ENCODE results near the gene ZNF526. TPM values are rescaled to one million over a fixed set of nuclear protein-coding genes. Genes with fewer than 3 reads are reported as not detected.

The ZNF526 gene
- total and polyA plus RNA-seq, 9 of the 15 experiments (the other 6 are each of a cell fraction or from before 2014, with no cell fraction given) = 1.3 to 17.9 (median 6.2) TPM

DNA sequence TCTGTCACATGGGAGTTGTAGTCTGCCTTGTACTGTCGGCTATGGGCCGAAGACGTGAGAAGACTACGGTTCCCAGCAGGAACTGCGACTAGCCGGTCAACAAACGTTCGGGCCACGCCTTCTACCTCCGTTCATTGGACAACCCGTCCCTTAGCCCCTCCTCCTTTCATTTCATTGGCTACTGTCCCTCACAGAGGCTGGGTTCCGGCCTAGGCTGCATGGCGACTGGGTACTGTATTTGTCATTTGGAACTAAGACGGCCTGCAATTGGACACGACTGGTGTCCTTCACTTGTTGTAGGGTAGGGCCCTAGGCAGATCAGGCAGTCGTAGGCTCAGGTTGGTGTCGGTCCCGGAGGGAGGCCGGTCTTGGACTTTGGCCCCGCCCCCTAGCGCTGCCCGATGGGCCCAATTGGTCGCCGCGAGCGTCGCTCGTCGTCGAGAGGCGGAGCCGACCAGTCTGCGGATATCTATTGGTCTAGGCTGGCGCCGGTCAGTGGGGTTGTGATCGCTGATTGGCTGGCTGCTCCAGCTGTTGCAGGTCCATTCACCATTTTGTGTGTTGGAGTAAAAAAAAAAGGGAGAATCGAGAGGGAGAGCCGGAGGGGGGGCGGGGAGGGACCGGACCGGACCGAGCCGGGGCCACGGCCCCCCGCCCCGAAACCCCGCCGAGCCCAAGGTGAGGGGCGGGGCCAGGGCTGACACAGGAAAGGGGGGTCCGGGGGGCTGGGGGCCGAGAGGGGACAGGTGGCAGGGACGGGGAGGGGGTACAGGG is 48.8 kb downstream of the ZNF526 start, which contains the start of gene CIC (continued):
- TF ChIP-seq RAD21 (CRISPR knock-in tag; conservative IDR thresholded peaks at IDR 0.05 in 1 of 2, IDR thresholded peaks at IDR 0.05 in 1 of 2) (no peak), TSC22D4 (tag; IDR thresholded peaks at IDR 0.05) (no peak), ZNF184 (CRISPR knock-in tag; IDR thresholded peaks at IDR 0.05) (no peak), ILK (tag; IDR thresholded peaks at IDR 0.05; ENCODE audit: borderline replicate concordance, low read depth) (no peak), GTF2F1 (IDR thresholded peaks at IDR 0.05; ENCODE audit: low read depth, low read length) (no peak), ZNF431 (CRISPR knock-in tag; IDR thresholded peaks at IDR 0.05) (no peak), SMAD3 (CRISPR knock-in tag; conservative IDR thresholded peaks at IDR 0.05) (no peak), THRAP3 (IDR thresholded peaks at IDR 0.05; ENCODE audit: borderline replicate concordance) (no peak), NCOA4 (IDR thresholded peaks at IDR 0.05; ENCODE audit: partially characterized antibody) (no peak), SAFB2 (IDR thresholded peaks at IDR 0.05; ENCODE audit: borderline replicate concordance, low read depth, low read length, severe bottlenecking) (no peak), SIX5 (IDR thresholded peaks at IDR 0.05; ENCODE audit: borderline replicate concordance in 1 of 2, insufficient read depth in 1 of 2, low read depth in 1 of 2, low read length in 2 of 2) (peak; percentile 87 to 94), JUND (IDR thresholded peaks at IDR 0.05; ENCODE audit: borderline replicate concordance, low read depth, low read length) (peak; percentile 2; the same call in 1 of the 2 replicates), JUND (tag; IDR thresholded peaks at IDR 0.05; ENCODE audit: borderline replicate concordance, low read depth, low read length) (no peak; the same call in 2 of the 3 replicates), ZNF347 (CRISPR knock-in tag; IDR thresholded peaks at IDR 0.05; ENCODE audit: low read depth) (no peak), ZNF589 (CRISPR knock-in tag; IDR thresholded peaks at IDR 0.05; ENCODE audit: low read depth) (no peak), EP400 (IDR thresholded peaks at IDR 0.05) (no peak), KAT7 (CRISPR knock-in tag; IDR thresholded peaks at IDR 0.05; ENCODE audit: borderline replicate concordance) (no peak), JUNB (CRISPR knock-in tag; conservative IDR thresholded peaks at IDR 0.05) (no peak), CREBBP (IDR thresholded peaks at IDR 0.05; ENCODE audit: low read depth, low read length) (no peak), ZNF197 (CRISPR knock-in tag; IDR thresholded peaks at IDR 0.05; ENCODE audit: low read depth) (peak; percentile 76), FOXJ3 (CRISPR knock-in tag; IDR thresholded peaks at IDR 0.05) (no peak), KHSRP (IDR thresholded peaks at IDR 0.05) (no peak), SMARCB1 (IDR thresholded peaks at IDR 0.05; ENCODE audit: insufficient read length, low read depth) (no peak)
- TF ChIP-seq, protein P1, sequence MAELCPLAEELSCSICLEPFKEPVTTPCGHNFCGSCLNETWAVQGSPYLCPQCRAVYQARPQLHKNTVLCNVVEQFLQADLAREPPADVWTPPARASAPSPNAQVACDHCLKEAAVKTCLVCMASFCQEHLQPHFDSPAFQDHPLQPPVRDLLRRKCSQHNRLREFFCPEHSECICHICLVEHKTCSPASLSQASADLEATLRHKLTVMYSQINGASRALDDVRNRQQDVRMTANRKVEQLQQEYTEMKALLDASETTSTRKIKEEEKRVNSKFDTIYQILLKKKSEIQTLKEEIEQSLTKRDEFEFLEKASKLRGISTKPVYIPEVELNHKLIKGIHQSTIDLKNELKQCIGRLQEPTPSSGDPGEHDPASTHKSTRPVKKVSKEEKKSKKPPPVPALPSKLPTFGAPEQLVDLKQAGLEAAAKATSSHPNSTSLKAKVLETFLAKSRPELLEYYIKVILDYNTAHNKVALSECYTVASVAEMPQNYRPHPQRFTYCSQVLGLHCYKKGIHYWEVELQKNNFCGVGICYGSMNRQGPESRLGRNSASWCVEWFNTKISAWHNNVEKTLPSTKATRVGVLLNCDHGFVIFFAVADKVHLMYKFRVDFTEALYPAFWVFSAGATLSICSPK (IDR thresholded peaks at IDR 0.05; ENCODE audit: borderline replicate concordance) = no peak
- TF ChIP-seq, protein P2, sequence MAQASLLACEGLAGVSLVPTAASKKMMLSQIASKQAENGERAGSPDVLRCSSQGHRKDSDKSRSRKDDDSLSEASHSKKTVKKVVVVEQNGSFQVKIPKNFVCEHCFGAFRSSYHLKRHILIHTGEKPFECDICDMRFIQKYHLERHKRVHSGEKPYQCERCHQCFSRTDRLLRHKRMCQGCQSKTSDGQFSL (CRISPR knock-in tag; IDR thresholded peaks at IDR 0.05) = no peak
- TF ChIP-seq, protein P2 (tag; IDR thresholded peaks at IDR 0.05) = peak in 1 of 2 experiments; percentile 50; a peak in 1 of 4 replicates
- TF ChIP-seq, protein P3, sequence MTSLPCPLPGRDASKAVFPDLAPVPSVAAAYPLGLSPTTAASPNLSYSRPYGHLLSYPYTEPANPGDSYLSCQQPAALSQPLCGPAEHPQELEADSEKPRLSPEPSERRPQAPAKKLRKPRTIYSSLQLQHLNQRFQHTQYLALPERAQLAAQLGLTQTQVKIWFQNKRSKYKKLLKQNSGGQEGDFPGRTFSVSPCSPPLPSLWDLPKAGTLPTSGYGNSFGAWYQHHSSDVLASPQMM (CRISPR knock-in tag; IDR thresholded peaks at IDR 0.05) = no peak

Measured in K562 (cell line).